ENCODE measurements around the gene RESF1.
A peak's percentile ranks its signal among the peaks of the same experiment; 100 is the strongest.
"Not testable (repeated sequence)": the region's sequence is repeated elsewhere in the genome, so short reads cannot be mapped to it uniquely, and the experiment has no call there.

RESF1 gene, protein sequence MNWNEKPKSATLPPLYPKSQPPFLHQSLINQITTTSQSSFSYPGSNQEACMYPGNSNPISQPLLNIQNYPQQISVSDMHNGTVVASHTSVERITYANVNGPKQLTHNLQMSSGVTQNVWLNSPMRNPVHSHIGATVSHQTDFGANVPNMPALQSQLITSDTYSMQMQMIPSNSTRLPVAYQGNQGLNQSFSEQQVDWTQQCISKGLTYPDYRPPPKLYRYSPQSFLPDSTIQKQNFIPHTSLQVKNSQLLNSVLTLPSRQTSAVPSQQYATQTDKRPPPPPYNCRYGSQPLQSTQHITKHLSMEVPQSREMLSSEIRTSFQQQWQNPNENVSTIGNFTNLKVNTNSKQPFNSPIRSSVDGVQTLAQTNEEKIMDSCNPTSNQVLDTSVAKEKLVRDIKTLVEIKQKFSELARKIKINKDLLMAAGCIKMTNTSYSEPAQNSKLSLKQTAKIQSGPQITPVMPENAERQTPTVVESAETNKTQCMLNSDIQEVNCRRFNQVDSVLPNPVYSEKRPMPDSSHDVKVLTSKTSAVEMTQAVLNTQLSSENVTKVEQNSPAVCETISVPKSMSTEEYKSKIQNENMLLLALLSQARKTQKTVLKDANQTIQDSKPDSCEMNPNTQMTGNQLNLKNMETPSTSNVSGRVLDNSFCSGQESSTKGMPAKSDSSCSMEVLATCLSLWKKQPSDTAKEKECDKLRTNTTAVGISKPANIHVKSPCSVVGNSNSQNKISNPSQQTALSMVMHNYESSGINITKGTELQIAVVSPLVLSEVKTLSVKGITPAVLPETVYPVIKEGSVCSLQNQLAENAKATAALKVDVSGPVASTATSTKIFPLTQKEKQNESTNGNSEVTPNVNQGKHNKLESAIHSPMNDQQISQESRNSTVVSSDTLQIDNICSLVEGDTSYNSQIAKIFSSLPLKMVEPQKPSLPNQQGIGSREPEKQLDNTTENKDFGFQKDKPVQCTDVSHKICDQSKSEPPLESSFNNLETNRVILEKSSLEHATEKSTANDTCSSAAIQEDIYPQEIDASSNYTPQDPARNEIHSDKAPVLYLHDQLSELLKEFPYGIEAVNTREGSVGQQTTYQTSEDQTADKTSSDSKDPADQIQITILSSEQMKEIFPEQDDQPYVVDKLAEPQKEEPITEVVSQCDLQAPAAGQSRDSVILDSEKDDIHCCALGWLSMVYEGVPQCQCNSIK (N-terminal part only)

DNA sequence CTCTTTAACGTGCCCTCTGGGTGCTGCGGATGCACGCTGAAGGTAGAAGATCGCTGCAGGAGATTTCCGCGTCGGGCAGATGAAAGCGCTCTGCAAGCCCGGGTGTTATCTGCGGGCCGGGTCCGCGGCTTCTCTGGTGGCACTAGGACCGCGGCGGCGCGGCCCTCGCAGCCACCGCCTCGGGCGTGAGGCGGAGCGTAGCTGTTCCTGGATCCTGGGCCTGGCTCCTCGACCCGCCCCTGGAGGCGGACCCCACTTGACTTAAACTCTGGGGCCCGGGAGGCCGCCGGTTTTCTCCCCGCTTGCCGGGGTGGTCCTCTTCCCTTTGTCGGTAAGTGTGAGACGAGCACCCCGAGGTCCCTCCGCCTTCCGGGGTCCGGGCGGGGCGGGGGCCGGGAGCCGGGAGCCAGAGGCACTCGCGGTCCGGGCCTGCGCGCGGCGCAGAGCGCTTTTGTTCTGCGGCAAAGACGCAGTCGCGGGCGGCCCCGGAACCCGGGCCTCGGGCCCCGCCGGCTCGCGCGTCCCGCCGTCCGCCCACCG, at the start of gene RESF1:
Gene RESF1, plus strand, starts transcription at position 255 of the 540 bp plus-strand sequence. CDS start 21,541 bp downstream, outside the sequence.
- DNase-seq = peak; percentile 84

DNA sequence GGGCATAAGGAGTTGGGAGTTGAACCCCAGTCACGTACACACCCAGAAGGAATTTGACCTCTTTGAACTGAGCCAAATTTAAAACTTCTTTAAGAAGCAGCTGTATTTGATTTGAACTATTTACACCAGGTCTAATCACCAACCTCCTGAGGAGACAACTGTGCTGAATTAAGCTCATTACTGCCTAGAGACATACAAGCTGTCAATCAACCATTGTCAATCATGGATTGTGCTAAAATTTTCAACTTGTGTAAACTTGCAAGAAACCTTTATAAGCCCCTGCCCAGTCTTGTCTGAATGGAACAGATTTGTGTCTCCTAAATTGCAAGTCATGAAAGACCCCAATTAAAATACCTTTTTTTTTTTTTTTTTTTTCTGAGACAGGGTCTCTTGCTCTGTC, 44.3 kb upstream of the RESF1 start:
- no peak for DNase-seq

DNA sequence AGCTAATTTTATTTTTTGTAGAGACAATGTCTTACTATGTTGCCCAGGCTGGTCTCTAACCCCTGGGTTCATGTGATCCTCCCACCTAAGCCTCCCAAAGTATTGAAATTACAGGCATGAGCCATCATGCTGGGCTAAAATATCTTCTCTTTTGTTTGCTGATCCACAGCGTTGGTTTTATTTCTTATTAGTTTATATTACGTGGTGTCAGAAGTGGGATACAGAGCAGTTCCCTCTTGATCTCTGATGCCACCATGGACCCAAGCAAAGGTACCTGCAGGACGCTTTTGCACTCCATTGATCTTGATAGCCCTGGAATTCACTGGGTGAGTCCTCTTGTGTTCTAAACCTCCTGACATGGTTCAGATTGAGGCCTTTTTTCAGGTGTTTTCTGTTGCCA, 43.8 kb upstream of the RESF1 start:
- no peak for DNase-seq

DNA sequence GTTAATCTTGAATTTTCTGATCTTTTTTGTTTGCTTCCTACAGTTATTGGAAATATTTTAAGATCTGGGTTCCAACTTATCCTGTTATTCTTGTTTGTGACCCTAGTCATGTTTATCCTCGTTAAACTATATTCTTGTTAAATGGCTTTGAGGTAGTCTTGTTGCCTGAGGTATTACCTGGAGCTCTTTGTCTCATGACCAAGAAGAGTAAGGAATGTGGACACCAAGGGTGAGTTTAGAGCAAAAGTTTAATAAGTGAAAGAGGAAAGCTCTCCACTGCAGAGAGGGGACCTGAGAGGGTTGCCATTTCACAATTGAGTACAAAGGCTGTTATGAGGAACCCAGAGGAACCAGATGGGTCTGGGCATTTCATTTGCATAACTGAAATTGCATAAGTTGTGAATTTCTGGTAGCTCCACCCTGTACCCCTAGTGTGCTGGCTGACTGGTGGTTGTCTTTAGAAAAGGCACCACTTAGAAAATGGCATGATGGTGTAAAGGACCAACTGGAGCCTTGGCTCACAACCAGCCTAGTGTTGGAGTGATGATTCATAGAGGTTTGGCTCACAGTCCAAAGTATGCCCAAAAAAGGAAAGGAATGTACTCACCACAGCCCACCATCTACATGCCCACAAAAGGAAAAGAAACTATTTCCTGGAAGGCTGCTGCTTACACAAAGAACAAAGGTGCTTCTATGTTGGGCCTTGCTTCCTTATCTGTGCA, 36.7 kb upstream of the RESF1 start:
- peak; percentile 36 for DNase-seq

DNA sequence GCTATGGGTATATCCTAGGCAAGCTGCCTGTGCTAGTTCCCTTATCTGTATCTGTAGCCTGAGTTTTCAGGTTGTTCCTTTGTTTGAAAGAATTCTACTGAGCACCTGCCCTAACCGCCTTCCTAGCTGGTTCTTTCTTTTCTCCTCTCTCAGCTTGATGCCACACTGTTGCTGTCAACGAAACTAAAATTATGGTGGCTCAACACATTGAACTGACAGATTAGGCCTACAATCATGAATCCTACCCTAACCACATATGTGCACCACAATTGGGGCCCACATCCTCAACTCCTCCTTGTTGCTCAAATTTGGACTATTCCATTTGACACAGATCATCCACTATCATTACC, 36.2 kb upstream of the RESF1 start:
- no peak for DNase-seq

DNA sequence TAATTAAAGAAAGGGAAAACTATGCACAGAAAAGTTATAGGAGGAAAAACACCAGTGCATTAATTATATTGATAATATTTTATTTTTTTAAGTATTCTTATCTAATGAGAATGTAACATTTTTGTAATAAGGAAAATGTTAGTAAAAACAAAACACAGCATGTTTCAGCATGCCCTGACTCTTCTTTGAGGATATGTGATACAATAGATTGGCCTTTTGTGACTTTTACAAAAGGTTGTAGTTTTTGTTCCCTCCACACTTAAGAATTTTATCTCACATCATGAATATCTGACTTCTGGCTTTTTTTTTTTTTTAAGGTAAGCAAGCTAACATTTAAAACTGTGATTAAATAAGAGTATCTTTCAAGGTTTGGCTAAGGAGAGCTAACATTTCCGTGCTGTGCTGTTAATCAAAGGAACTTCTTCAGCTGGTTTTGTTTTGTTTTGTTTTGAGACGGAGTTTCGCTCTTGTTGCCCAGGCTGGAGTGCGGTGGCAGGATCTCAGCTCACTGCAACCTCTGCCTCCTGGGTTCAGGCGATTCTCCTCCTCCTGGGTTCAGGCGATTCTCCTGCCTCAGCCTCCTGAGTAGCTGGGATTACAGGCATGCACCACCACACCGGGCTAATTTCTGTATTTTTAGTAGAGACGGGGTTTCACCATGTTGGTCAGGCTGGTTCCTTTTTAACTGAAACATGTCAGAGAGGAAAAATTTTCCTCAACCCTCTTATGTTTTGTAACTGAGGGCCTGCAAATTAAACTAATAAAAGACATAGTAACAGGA, 30.8 kb upstream of the RESF1 start:
- no peak for DNase-seq

DNA sequence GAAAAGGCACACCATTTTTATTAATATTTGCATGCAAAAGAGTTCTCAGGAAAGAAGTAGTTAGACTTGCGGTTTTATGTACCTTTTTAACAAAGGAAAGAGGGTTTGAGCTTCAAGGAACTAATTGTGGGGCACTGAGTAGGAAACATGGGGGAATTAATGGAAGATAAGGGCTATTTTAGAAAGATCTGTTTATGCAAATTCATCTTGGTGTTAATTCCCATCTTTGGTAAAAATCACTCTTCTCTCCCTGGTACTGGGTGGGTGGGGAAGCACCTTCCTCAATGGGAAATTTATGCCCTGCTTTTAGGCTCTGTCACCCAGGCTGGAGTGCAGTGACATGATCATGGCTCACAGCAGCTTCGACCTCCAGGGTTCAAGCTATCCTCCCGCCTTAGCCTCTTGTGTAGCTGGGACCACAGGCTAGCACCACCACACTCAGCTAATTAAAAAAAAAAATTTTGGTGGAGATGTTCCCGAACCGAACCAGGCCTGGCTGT, 30.1 kb upstream of the RESF1 start:
- DNase-seq = no peak

DNA sequence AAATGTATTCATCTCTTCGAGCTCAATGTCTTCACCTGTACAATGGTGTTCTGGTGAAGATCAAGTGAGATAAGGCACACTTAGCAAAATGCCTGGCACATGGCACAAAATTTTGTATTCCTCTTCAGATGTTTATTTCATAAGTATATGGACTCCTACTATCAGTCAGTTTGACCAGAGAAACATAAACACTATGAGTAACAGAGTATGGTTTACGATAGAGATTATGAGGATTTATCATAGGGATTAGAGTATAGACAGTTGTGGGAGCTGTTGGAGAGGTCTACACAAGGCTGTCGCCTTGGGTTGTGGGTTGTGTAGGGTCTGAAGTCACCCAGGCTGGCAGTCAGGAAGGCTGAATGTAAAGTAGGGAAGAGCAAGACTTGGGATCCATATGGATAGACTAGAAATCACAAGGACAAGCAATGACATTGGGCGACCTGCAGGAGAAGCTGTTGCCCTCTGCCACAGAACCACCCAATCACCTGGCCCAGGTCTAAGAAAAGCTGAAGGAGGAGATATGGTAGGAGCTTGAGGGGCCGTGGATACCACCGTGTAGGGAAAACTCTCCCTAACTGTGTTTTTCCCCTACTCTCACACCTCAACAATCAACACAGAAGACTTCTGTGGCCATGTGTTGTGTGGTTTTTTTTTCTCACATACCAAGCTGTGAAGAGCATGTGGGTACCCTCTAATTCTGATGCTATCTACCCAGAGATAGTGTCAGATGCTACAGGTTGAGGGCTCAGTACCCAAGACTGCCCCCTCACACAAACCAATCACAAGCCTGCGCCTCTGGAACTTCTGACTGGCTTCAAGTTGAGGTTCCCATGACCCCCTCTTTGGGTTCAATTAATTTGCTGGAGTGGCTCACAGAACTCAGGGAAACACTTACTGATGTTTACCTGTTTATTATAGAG, 27.2 kb upstream of the RESF1 start:
- no peak for DNase-seq

DNA sequence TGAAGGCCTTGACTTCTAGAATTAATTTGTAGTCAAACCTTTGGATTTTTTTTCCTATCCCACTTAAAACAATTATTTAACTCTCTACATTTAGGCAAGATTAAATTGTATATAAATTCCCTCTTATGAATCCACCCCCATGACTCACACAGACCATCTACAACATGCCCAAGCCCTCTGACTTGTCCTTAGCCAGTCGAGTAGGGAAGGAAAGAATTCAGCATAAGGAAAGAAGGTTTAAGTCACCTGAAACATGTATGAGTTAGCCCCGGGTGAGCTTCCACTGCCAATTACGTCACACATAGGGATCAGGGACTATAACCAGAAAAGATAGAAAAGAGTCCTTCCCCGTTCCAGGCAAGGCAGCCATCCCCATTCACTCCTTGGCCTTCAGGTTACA, 14.9 kb upstream of the RESF1 start:
- no peak for DNase-seq

DNA sequence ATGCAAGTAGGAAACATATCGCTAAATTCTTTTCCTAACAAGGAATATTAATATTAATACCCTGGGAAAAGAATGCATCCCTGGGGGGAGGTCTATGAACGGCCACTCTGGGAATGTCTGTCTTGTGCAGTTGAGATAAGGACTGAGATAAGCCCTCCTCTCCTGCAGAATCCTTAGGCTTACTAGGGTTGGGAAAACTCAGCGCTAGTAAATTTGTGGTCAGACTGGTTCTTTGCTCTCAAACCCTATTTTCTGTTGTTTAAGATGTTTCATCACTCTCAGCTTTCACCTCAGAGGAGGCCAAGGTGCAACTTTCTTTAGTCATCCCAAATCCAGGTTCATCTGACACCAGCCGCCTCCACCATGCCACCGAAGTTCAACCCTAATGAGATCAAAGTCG, 11.2 kb upstream of the RESF1 start:
- DNase-seq = no peak

DNA sequence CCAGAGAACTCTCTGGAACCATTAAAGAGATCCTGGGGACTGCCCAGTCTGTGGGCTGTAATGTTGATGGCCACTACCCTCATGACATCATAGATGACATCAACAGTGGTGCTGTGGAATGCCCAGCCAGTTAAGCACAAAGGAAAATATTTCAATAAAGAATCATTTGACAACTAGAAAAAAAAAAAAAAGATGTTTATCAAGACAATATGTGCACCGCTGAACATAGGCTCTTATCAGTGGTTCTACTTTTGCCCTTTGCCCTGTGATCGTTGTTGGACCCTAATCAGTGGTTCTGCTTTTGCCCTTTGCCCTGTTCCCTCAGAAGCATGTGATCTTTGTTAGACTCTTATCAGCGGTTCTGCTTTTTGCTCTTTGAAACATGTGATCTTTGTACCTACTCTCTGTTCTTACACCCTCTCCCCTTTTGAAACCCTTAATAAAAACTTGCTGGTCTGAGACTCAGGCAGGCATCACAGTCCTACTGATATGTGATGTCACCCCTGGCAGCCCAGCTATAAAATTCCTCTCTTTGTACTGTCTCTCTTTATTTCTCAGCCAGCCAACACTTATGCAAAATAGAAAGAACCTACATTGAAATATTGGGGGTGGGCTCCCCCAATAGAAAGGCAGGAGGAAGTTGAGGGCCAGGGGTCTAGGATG, 10.4 kb upstream of the RESF1 start:
- not testable (repeated sequence) for DNase-seq

DNA sequence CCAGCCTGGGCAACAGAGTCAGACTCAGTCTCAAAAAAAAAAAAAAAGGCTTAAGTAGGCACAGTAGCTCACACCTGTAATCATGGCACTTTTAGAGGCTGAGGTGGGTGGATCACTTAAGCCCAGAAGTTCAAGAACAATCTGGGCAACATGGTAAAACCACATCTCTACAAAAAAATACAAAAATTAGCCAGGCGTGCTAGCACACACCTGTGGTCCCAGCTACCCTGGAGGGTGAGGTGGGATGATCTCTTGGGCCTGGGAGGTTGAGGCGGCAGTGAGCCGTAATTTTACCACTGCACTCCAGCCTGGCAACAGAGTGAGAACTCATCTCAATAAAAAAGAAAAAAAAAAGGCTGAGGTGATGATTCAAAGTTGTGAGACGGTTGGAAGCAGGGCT, 9.1 kb upstream of the RESF1 start:
- no peak for DNase-seq

DNA sequence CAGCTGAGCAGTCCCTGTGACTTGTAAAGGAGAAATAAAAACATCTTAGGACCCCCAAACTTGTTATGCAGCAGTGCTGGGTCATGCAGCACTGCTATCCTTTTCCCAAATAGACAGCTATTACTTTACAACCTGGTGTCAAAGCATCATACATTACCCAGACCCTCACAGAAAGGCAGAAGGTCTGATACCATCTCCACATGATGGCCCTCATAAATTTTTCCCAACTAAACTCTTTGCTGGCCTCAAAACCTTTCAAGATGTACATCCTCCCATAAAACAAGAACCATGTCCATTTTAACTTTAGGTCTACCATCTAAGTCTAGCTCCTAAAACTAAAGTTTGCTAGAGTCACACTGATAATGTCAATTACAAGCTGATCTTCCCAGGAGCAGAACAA, 8.7 kb upstream of the RESF1 start:
- DNase-seq = no peak

DNA sequence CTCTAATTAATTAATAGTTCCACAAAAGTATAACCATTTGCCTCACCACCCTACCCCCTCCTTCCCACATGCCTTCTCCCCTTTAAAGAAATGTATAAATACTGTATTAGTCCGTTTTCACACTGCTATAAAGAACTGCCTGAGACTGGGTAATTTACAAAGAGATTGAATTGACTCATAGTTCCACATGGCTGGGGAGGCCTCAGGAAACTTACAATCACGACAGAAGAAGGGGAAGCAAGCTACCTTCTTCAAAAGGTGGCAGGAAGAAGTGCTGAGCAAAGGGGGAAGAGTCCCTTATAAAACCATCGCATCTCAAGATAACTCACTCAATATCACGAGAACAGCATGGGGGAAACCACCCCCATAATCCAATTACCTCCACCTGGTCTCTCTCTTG, 8.2 kb upstream of the RESF1 start:
- no peak for DNase-seq

DNA sequence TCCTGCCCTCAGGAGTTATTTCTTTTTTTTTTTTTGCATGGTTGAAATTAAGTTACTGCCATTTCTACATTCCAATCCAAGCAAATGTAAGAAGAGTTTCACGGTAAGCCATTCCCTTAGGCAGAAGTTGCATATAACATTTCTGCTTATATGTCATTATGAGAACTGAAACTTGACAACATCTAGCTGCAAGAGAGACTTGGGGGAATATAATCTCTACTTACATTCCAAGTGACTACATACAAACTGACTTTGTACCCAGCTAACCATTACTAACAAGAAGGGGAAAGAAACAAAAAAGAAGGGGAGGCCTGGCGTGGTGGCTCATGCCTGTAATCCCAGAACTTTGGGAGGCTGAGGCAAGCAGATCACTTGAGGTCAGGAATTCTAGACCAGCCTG, 7.3 kb upstream of the RESF1 start:
- no peak for DNase-seq

DNA sequence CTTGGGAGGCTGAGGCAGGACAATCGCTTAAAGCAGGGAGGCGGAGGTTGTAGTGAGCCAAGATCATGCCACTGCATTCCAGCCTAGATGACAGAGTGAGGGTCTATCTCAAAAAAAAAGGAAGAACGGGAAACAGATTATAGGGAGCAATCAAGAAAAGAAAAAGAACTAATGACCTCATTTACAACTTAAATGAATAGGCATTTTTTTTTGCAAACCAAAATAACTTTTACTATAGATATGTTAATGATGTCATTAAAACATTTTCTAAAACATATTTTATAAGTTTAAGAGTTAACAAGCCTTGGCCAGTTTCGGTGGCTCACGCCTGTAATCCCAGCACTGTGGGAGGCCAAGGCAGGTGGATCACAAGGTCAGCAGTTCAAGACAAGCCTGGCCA, 6.8 kb upstream of the RESF1 start:
- no peak for DNase-seq

DNA sequence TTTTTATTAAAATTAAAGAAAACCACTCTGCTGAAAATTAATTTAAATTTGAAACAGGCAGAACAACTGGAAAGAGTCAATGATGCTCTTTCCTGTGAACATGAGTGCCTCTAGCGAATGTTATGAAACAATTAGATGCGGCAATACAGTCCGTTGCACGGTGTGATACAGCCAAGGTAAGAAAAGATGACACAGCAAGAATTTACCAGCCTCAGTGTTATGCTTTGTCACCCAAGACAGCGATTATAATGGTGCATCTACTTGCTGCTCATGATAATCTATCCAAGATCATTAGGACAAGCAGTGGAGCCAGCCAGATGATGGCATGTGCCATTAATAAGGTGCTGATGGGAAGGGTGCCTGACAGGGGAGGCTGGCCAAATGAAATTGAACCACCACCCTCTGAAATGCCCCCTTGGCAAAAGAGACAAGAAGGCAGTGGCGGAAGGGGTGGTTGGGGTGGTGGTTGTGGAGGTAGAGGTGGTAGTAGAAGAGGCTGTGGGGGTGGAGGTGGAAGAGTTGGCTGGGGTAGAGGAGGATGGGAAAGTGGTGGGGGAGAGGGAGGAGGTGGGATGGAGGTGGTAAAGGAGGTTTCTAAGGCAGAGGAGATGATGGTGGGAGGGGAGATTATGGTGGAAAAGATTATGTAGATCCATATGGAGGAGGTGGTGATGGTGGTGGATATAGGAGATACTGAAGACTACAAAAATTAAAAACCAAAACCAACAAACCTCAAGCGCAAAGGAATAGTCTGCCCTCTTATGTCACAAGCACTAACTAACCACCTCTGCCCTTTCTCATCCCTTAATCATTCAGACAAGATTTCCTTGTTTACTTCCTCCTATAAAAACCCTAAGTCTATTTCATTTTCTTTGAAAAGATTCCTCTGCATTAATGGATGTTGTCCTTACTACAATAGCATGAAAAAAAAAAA, 4.0 kb upstream of the RESF1 start:
- peak; percentile 27 for DNase-seq

DNA sequence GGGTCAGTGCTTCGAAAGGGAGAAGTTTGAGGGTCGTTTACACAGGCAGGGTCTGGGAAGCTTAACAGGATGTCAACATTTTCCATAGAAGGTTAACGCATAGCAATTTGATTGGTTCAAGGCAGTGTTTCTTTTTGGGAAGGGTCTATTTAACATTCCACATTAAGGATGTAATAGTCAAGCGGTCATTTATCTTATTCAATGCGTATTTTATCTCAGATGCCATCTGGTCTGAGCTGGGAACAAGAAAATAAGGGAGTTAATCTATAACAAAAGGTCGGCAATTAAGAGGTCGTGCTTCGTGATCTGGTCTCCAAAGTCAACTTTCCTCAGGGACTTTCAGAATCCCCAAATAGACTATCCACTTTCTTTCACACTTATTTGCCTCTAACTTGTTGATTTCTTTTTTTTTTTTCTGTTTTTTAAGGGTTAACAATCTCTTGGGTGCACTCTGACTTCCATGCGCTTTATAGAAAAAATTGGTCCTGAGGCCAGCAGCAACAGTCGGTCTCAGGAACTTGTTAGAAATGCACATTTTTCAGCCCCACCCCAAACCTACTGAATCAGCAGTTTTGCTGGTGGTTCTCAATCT, 550 bp upstream of the RESF1 start:
- DNase-seq = no peak

Data from GF-D8 (cell line).